NT2/D1 (cell line): ENCODE data around the gene DEFB126.

ENCODE experiments used
- DNase-seq: peaks from one replicate; pipeline ENCODE4 v3.0.0-alpha.2; 2011; ENCODE audit warnings: low read depth, low spot score
- H3K27me3 ChIP-seq: 2 replicates; pipeline ENCODE4 v1.6.0; 2011; ENCODE audit warnings: mild to moderate bottlenecking; ENCODE audit not compliant: insufficient read length, insufficient read depth
- H3K36me3 ChIP-seq: 2 replicates; pipeline ENCODE4 v1.6.1; 2011; ENCODE audit warnings: mild to moderate bottlenecking, low read length, mixed read lengths; ENCODE audit not compliant: insufficient read depth, insufficient read length
- H3K4me1 ChIP-seq: 2 replicates; pipeline ENCODE4 v1.5.1; 2011; ENCODE audit not compliant: insufficient read depth, insufficient read length
- H3K4me3 ChIP-seq: 2 replicates; pipeline ENCODE4 v1.5.1; 2011; ENCODE audit warnings: low read depth; ENCODE audit not compliant: insufficient read length
- H3K9ac ChIP-seq: 2 replicates; pipeline ENCODE4 v1.6.0; 2011; ENCODE audit warnings: low read depth; ENCODE audit not compliant: insufficient read length
- H3K9me3 ChIP-seq: 2 replicates; pipeline ENCODE4 v1.5.1; 2011; ENCODE audit warnings: mild to moderate bottlenecking, low read length; ENCODE audit not compliant: insufficient read depth
- SUZ12 ChIP-seq: IDR thresholded peaks from 2 replicates; pipeline ENCODE4 v1.6.1; 2011; ENCODE audit not compliant: insufficient read length, insufficient read depth; ENCODE audit errors: extremely low read depth
- YY1 ChIP-seq: IDR thresholded peaks from 2 replicates; pipeline ENCODE4 v1.6.1; 2011; ENCODE audit not compliant: insufficient read length, insufficient read depth
- ZNF274 ChIP-seq: IDR thresholded peaks from 2 replicates; pipeline ENCODE4 v1.6.1; 2011; ENCODE audit warnings: mild to moderate bottlenecking, low read depth, low read length

DEFB126 gene

DNA sequence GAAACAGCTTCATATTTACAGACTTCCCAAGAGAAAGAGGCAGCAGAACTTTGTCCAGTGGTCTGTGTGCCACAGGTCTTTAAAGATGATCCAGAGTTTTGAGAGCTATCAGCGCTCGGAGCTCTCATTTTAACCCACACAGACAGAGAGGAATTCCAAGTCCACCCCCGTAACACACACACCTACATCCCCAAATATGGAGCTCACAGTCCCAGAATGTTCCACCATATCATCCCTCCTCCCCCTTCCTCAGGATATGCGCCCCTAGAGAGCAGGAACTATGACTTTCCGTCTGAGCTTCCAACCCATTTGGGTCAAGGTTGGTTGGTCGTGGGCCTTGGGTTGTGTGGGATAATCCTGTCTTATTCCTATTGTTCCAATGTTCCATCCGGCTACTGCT, 47.2 kb downstream of the DEFB126 start, which contains the start of gene DEFB128:
Gene DEFB128 (minus strand): TSS at position 101 of the 400 bp plus-strand sequence. CDS start 88 bp downstream, at position 13.
- H3K27me3 ChIP-seq = no peaks in the 10 kb centered on the region
- no peak for TF ChIP-seq YY1
- no peak for TF ChIP-seq SUZ12
- no peak for TF ChIP-seq ZNF274
- H3K4me3 ChIP-seq = no peak within 1 kb of the TSS
- H3K4me1 ChIP-seq = no peaks in the 10 kb centered on the region
- no peak for DNase-seq
- H3K36me3 ChIP-seq = no peaks in the 10 kb centered on the region
- peaks cover 12% of the 10 kb centered on the region; the same call in 1 of the 2 replicates for H3K9me3 ChIP-seq
- no peak within 1 kb of the TSS for H3K9ac ChIP-seq
